GM21576 (cell line): ENCODE results near the gene AHCYL2.
"Not testable (repeated sequence)": the region's sequence is repeated elsewhere in the genome, so short reads cannot be mapped to it uniquely, and the experiment has no call there.

ENCODE experiments used
- ATAC-seq: cut with Tn5 transposase; IDR thresholded peaks from one replicate; pipeline ENCODE4 v1.9.1; 2021; ENCODE audit warnings: mild to moderate bottlenecking, moderate library complexity; ENCODE audit not compliant: unreplicated experiment

Gene AHCYL2

GRCh38 chr7:129281163-129281562 is 56.3 kb downstream of the AHCYL2 start:
- no peak for ATAC-seq

GRCh38 chr7:129282865-129283264 is 58.0 kb downstream of the AHCYL2 start:
- ATAC-seq: no peak

- no peak for ATAC-seq
These were observed 59.1 kb downstream of the AHCYL2 start for GRCh38 chr7:129283936-129284335.

- ATAC-seq: no peak
These were observed 60.3 kb downstream of the AHCYL2 start for GRCh38 chr7:129285111-129285510.

- ATAC-seq: no peak
These were observed 68.0 kb downstream of the AHCYL2 start for GRCh38 chr7:129292861-129293260.

- ATAC-seq: no peak
These were observed 70.2 kb downstream of the AHCYL2 start for GRCh38 chr7:129295015-129295423.

- no peak for ATAC-seq
These were observed 73.6 kb downstream of the AHCYL2 start for GRCh38 chr7:129298268-129298893.

GRCh38 chr7:129299889-129300288 is 75.1 kb downstream of the AHCYL2 start:
- ATAC-seq: no peak

GRCh38 chr7:129300299-129300698 is 75.5 kb downstream of the AHCYL2 start:
- not testable (repeated sequence) for ATAC-seq

- ATAC-seq: no peak
These were observed 82.8 kb downstream of the AHCYL2 start for GRCh38 chr7:129307592-129307991.

- no peak for ATAC-seq
These were observed 83.2 kb downstream of the AHCYL2 start for GRCh38 chr7:129308047-129308446.

- no peak for ATAC-seq
These were observed 86.6 kb downstream of the AHCYL2 start for GRCh38 chr7:129311429-129311828.

- no peak for ATAC-seq
These were observed 88.5 kb downstream of the AHCYL2 start for GRCh38 chr7:129313282-129313681.

- no peak for ATAC-seq
These were observed 91.1 kb downstream of the AHCYL2 start for GRCh38 chr7:129315960-129316359.

- ATAC-seq: no peak
These were observed 92.6 kb downstream of the AHCYL2 start for GRCh38 chr7:129317450-129317849.

- ATAC-seq: no peak
These were observed 102.2 kb downstream of the AHCYL2 start for GRCh38 chr7:129327076-129327475.

GRCh38 chr7:129332254-129333035 is 107.6 kb downstream of the AHCYL2 start:
- ATAC-seq: no peak

- ATAC-seq: no peak
These were observed 109.6 kb downstream of the AHCYL2 start for GRCh38 chr7:129334473-129334872.

- no peak for ATAC-seq
These were observed 113.6 kb downstream of the AHCYL2 start for GRCh38 chr7:129338450-129338849.

- ATAC-seq: no peak
These were observed 116.4 kb downstream of the AHCYL2 start for GRCh38 chr7:129341212-129341611.

GRCh38 chr7:129341816-129342806 is 117.3 kb downstream of the AHCYL2 start:
- no peak for ATAC-seq
